Colonic mucosa (tissue), 4 donors: Measurements from ENCODE around the gene KRI1. TPM values are rescaled to one million over a fixed set of nuclear protein-coding genes. Genes with fewer than 3 reads are reported as not detected.

Experiments used
- DNase-seq: peaks from one replicate; pipeline ENCODE4 v3.0.0-alpha.2; 2020
- H3K27ac ChIP-seq: fragments of 200-600 bp; one replicate; pipeline ENCODE4 v1.8.0; 2021
- H3K27me3 ChIP-seq: fragments of 200-600 bp; one replicate; pipeline ENCODE4 v1.8.0; 2021
- H3K36me3 ChIP-seq: fragments of 200-600 bp; one replicate; pipeline ENCODE4 v1.8.0; 2021
- H3K4me1 ChIP-seq: fragments of 200-600 bp; one replicate; pipeline ENCODE4 v1.8.0; 2021; ENCODE audit warnings: mild to moderate bottlenecking
- H3K4me3 ChIP-seq: fragments of 200-600 bp; one replicate; pipeline ENCODE4 v1.8.0; 2021
- H3K9ac ChIP-seq, 2 donors: one replicate each; pipeline ENCODE4 v1.7.0; 2013; ENCODE audit warnings: control low read depth in 2 of 2, low read depth in 2 of 2, low read length in 2 of 2
- H3K9me3 ChIP-seq: fragments of 200-600 bp; one replicate; pipeline ENCODE4 v1.8.0; 2021
- CTCF ChIP-seq: fragments of 200-600 bp; IDR thresholded peaks from one replicate; pipeline ENCODE4 v1.8.0; 2022; ENCODE audit warnings: antibody characterized with exemption, mild to moderate bottlenecking
- intact Hi-C: fragments of 100-400 bp; cut with DNase I; formaldehyde crosslinking; loops from one replicate; pipeline ENCODE4 v1.14.1; 2022
- total RNA-seq, 2 donors: library from RNA; stranded (reverse); fragmentation: NEBNext Ultra II Directional in 1 of 2; extraction: Animal tissue kit (Norgen Biotek cat#: 25700) in 1 of 2; gene quantifications; one replicate each; pipeline ENCODE4 v1.2.1, GENCODE V29; 2021
- donor health status: healthy.
- donor health status: DM: no; HTN: no; CAD: no.
- donor health status: DM: no; HTN: no; CAD: no.

Gene KRI1
- 10 to 100 TPM; 11.0 to 27.2 TPM for total RNA-seq

GRCh38 chr19:10565567-10566407, at the start of gene KRI1:
TSS of gene KRI1 (minus strand) at chr19:10566010. CDS start at chr19:10565999, 11 bp downstream.
- peaks cover 14% of the 10 kb centered on the region for H3K4me1 ChIP-seq
- peak; percentile 99 for DNase-seq
- intact Hi-C loops: no loop called here
- no peaks in the 10 kb centered on the region for H3K27me3 ChIP-seq
- H3K4me3 ChIP-seq: peak within 1 kb of the TSS; percentile 88
- no peaks in the 10 kb centered on the region for H3K36me3 ChIP-seq
- no peak for TF ChIP-seq CTCF
- H3K9ac ChIP-seq: peak within 1 kb of the TSS; percentile 87 to 93
- H3K27ac ChIP-seq: peak within 1 kb of the TSS; percentile 80
- no peaks in the 10 kb centered on the region for H3K9me3 ChIP-seq

GRCh38 chr19:10612499-10613119, 46.8 kb upstream of the KRI1 start:
- intact Hi-C loops: no loop called here
- Histone ChIP-seq H3K27me3 (no peaks in the 10 kb centered on the region), H3K4me3 (no peak overlapping the region), H3K9ac (peak overlapping the region in 1 of 2 donors; percentile 24), H3K27ac (no peak overlapping the region), H3K9me3 (no peaks in the 10 kb centered on the region), H3K4me1 (no peaks in the 10 kb centered on the region), H3K36me3 (no peaks in the 10 kb centered on the region)
- no peak for TF ChIP-seq CTCF
- peak; percentile 62 for DNase-seq

GRCh38 chr19:10611907-10612306, 46.1 kb upstream of the KRI1 start:
- Histone ChIP-seq H3K27me3 (no peaks in the 10 kb centered on the region), H3K9ac (no peak overlapping the region), H3K9me3 (no peaks in the 10 kb centered on the region), H3K4me1 (no peaks in the 10 kb centered on the region), H3K4me3 (no peak overlapping the region), H3K27ac (no peak overlapping the region), H3K36me3 (no peaks in the 10 kb centered on the region)
- intact Hi-C loops: no loop called here
- DNase-seq: no peak
- TF ChIP-seq CTCF: no peak

- H3K4me3 ChIP-seq: no peak overlapping the region
- DNase-seq: no peak
These were observed 38.7 kb upstream of the KRI1 start for GRCh38 chr19:10604460-10604980.

More at GRCh38 chr19:10604460-10604980, 38.7 kb upstream of the KRI1 start:
- Histone ChIP-seq H3K27ac (peak overlapping the region; percentile 78), H3K36me3 (no peaks in the 10 kb centered on the region), H3K27me3 (no peaks in the 10 kb centered on the region), H3K4me1 (no peaks in the 10 kb centered on the region), H3K9ac (peak overlapping the region; percentile 47 to 74), H3K9me3 (no peaks in the 10 kb centered on the region)
- intact Hi-C loops: no loop called here
- no peak for TF ChIP-seq CTCF
